Fibroblast of the aortic adventitia (primary cell): ENCODE data around the gene OTULIN. TPM values are rescaled to one million over a fixed set of nuclear protein-coding genes. Genes with fewer than 3 reads are reported as not detected.

Experiments used
- DNase-seq: peaks from one replicate; pipeline ENCODE4 v3.0.0-alpha.2; 2010; ENCODE audit warnings: low read depth
- H3K4me3 ChIP-seq: 2 replicates; pipeline ENCODE4 v1.5.1; 2011; ENCODE audit warnings: low read depth, mild to moderate bottlenecking, control low read depth, low read length, moderate library complexity
- CTCF ChIP-seq: IDR thresholded peaks from 2 replicates; pipeline ENCODE4 v1.5.1; 2011; ENCODE audit warnings: mild to moderate bottlenecking, low read length, control low read depth, inconsistent platforms; ENCODE audit not compliant: insufficient read depth
- total RNA-seq: library from RNA; depleted of rRNA; stranded (reverse); fragments of >200 nt; gene quantifications from 2 replicates; pipeline ENCODE4 v1.2.3, GENCODE V29; 2012; ENCODE audit warnings: low replicate concordance

OTULIN gene
- total RNA-seq, 1 donor = 26.2 TPM

DNA sequence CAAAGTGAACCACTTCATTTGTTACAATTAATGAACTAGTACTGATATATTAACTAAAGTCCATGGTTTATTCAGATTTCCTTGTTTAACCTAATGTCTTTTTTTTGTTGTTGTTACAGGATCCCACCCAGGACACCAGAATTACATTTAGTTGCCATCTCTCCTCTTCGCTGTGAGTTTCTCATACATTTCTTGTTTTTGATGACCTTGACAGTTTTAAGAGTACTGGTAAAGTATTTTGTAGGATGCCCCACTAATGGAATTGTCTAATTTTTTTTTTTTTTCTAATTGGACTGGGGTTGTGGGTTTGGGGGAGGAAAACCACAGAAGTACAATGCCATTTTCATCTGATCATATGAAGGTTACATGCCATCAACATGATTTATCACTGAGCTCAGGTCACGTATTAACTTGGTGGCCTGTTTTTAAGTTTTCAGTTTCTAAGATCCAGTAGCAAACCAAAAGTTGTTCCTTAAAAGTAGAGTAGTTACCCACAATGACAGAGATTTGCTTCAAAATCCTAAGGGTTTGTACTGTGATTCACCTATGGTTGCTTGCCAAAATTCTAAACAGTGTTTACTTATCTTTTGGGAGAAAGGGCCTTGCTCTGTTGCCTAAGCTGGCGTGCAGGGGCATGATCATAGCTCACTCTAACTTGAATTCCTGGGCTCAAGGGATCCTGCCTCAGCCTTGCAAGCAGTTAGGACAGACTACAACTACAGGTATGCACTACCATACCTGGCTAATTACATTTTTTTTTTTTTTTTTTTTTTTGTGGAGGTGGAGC, 4.5 kb upstream of the OTULIN start:
- no peak for TF ChIP-seq CTCF
- DNase-seq = peak; percentile 86
- H3K4me3 ChIP-seq = no peak overlapping the region

GRCh38 chr5:14660833-14661232, 3.7 kb upstream of the OTULIN start:
- TF ChIP-seq CTCF = no peak
- no peak overlapping the region for H3K4me3 ChIP-seq
- no peak for DNase-seq

DNA sequence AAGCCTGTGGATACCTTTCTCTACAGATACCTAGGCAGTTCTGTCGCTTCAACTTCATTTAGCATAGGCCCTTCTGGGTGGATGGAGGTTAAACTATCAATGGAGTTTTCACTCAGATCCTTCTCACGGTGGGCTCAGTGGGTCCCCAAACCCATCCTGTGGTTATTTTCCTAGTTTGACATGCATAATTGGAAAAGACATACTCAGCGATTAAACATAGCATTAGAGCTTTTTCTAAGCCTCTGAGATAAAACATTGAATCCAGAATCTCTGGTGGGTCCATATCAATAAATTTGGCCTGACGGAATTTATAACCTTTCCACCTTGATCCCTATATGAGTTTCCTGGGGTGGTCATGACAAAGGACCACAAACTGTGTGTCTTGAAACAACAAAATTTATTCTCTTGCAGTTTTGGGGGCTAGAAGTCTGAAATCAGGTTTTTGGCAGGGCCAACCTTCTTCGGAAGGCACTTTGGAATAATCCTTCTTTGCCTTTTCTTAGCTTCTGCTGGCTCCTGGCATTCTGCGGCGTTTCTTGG, 1.7 kb upstream of the OTULIN start:
- peak overlapping the region; percentile 85 for H3K4me3 ChIP-seq
- DNase-seq = no peak
- no peak for TF ChIP-seq CTCF

DNA sequence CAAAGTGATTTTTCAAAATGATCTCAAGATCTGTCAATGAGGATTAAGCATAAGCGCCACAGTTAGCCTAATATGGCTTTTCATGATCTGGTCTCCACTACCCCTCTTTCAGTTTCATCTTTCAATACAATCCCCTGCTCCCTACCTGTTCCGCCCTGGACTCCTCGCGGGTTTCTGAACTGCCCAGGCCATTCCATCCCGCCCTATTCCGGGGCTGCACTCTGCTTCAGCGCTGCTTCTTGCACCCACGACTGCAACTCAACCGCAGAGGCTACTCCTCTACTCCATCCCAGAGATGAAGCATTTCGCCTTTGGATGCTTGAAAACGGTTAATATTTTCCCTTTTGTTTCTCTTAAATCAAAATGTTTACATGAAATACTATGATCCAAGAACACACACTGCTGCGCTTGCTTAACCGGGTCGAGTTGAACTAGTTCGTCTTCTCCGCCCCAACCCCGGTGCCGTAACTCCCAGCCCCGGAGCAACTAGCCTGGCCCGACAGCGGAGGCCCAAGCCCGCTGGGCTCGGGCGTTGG, 716 bp upstream of the OTULIN start:
- DNase-seq = peak; percentile 43
- no peak for TF ChIP-seq CTCF

GRCh38 chr5:14665101-14665822, 744 bp downstream of the OTULIN start:
- TF ChIP-seq CTCF = no peak
- H3K4me3 ChIP-seq = peak overlapping the region; percentile 85
- no peak for DNase-seq

More for the DNA sequence above, 716 bp upstream of the OTULIN start:
- peak overlapping the region; percentile 85 for H3K4me3 ChIP-seq

DNA sequence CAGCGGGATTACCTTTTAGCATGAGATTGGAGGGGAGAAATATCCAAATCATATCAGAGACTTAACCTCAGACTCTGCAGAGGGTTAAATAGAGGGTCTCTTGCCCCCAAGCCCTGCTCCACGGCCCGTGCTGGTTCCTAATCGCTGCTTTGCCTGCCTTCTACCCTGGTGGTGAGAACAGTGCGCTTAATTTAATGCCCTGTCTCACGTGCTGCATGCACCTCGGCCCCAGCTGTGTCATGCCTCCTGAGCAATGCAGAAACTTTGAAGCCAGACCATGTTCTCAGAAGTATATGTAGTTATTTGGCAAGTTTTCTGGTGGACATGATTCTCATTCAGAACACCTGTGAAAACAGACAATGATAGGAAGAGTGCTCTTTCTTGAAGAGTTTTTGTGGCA, 1.4 kb downstream of the OTULIN start:
- no peak for DNase-seq
- TF ChIP-seq CTCF = peak; percentile 35

More for the DNA sequence above, 1.4 kb downstream of the OTULIN start:
- peak overlapping the region; percentile 85 for H3K4me3 ChIP-seq
